HEK293 (cell line): ENCODE data around the gene MALRD1.

Experiments used
- CTCF ChIA-PET: fragments of 350-600 bp; formaldehyde crosslinking; extraction: SDS; loops from one replicate; lab custom pipeline; 2021; ENCODE audit warnings: antibody characterized with exemption; lab: Yijun Ruan, JAX
- POLR2A ChIA-PET: fragments of 300-600 bp; formaldehyde crosslinking; extraction: SDS; loops from one replicate; lab custom pipeline; 2020; ENCODE audit warnings: antibody characterized with exemption, inconsistent platforms; lab: Yijun Ruan, JAX
- H3K27ac ChIP-seq: fragments of 200-500 bp; sonication (Bioruptor generic); 2 replicates; pipeline ENCODE4 v1.5.1; 2014; ENCODE audit warnings: low read depth, low read length, control low read depth, inconsistent platforms; ENCODE audit errors: extremely low read depth
- H3K36me3 ChIP-seq, 2 experiments: fragments of 200-500 bp in 1 of 2; sonication (Bioruptor generic) in 1 of 2; 1 replicate in 1 of 2; 2 replicates in 1 of 2; pipeline ENCODE4 v1.5.1; 2014 to 2017; ENCODE audit warnings: inconsistent platforms in 2 of 2, low read length in 2 of 2; ENCODE audit not compliant: control insufficient read depth in 2 of 2, insufficient read depth in 1 of 2
- H3K4me1 ChIP-seq: fragments of 200-500 bp; sonication (Bioruptor generic); 2 replicates; pipeline ENCODE4 v1.5.1; 2014; ENCODE audit warnings: mild to moderate bottlenecking, low read length, inconsistent platforms; ENCODE audit not compliant: control insufficient read depth, insufficient read depth
- H3K4me3 ChIP-seq: 2 replicates; pipeline ENCODE4 v1.5.1; 2011; ENCODE audit warnings: low read depth, mild to moderate bottlenecking, control low read depth, low read length, moderate library complexity
- H3K9me3 ChIP-seq: fragments of 200-500 bp; sonication (Bioruptor generic); 2 replicates; pipeline ENCODE4 v1.5.1; 2014; ENCODE audit warnings: low read depth, low read length, inconsistent platforms; ENCODE audit not compliant: control insufficient read depth, insufficient read depth
- BCL11A ChIP-seq: fragments of 450-650 bp; formaldehyde crosslinking; IDR thresholded peaks from 2 replicates; pipeline ENCODE4 v1.5.1; 2016; ENCODE audit warnings: low read depth, missing biosample characterization, missing genetic modification characterization
- GLI2 ChIP-seq: fragments of 450-650 bp; formaldehyde crosslinking; IDR thresholded peaks from 2 replicates; pipeline ENCODE4; 2017; ENCODE audit warnings: missing biosample characterization, missing genetic modification characterization, low read depth, borderline replicate concordance
- GLIS2 ChIP-seq: fragments of 450-650 bp; formaldehyde crosslinking; IDR thresholded peaks from 2 replicates; pipeline ENCODE4 v1.5.1; 2016; ENCODE audit warnings: missing biosample characterization, missing genetic modification characterization
- ZBTB48 ChIP-seq: fragments of 450-650 bp; formaldehyde crosslinking; IDR thresholded peaks from 2 replicates; pipeline ENCODE4 v1.5.1; 2016; ENCODE audit warnings: missing biosample characterization, missing genetic modification characterization
- ZBTB6 ChIP-seq: fragments of 450-650 bp; formaldehyde crosslinking; IDR thresholded peaks from 2 replicates; pipeline ENCODE4 v1.5.1; 2017; ENCODE audit warnings: missing biosample characterization, missing genetic modification characterization
- ZNF10 ChIP-seq: fragments of 450-650 bp; formaldehyde crosslinking; IDR thresholded peaks from 2 replicates; pipeline ENCODE4 v1.5.1; 2017; ENCODE audit warnings: missing biosample characterization, missing genetic modification characterization
- ZNF155 ChIP-seq: fragments of 450-650 bp; formaldehyde crosslinking; IDR thresholded peaks from 2 replicates; pipeline ENCODE4 v1.5.1; 2016; ENCODE audit warnings: missing biosample characterization, missing genetic modification characterization
- ZNF23 ChIP-seq: fragments of 450-650 bp; formaldehyde crosslinking; IDR thresholded peaks from 2 replicates; pipeline ENCODE4 v1.5.1; 2016; ENCODE audit warnings: missing biosample characterization, missing genetic modification characterization, borderline replicate concordance
- ZNF248 ChIP-seq: fragments of 450-650 bp; formaldehyde crosslinking; IDR thresholded peaks from 2 replicates; pipeline ENCODE4 v1.5.1; 2017; ENCODE audit warnings: missing biosample characterization, missing genetic modification characterization
- ZNF354C ChIP-seq: fragments of 450-650 bp; formaldehyde crosslinking; IDR thresholded peaks from 2 replicates; pipeline ENCODE4 v1.5.1; 2016; ENCODE audit warnings: missing biosample characterization, missing genetic modification characterization, low read depth, borderline replicate concordance
- ZNF366 ChIP-seq: fragments of 450-650 bp; formaldehyde crosslinking; conservative IDR thresholded peaks from 2 replicates; pipeline ENCODE4 v1.5.1; 2016; ENCODE audit warnings: missing biosample characterization, missing genetic modification characterization
- ZNF404 ChIP-seq: fragments of 450-650 bp; formaldehyde crosslinking; IDR thresholded peaks from 2 replicates; pipeline ENCODE4 v1.5.1; 2017; ENCODE audit warnings: missing biosample characterization, missing genetic modification characterization
- ZNF449 ChIP-seq: fragments of 450-650 bp; formaldehyde crosslinking; IDR thresholded peaks from 2 replicates; pipeline ENCODE4 v1.5.1; 2017; ENCODE audit warnings: missing biosample characterization, mild to moderate bottlenecking, missing genetic modification characterization, moderate library complexity
- ZNF48 ChIP-seq: fragments of 450-650 bp; formaldehyde crosslinking; IDR thresholded peaks from 2 replicates; pipeline ENCODE4 v1.5.1; 2016; ENCODE audit warnings: missing biosample characterization, missing genetic modification characterization
- ZNF529 ChIP-seq: fragments of 450-650 bp; formaldehyde crosslinking; IDR thresholded peaks from 2 replicates; pipeline ENCODE4 v1.5.1; 2017; ENCODE audit warnings: missing genetic modification characterization, missing biosample characterization; ENCODE audit not compliant: insufficient replicate concordance
- ZNF580 ChIP-seq: fragments of 450-650 bp; formaldehyde crosslinking; IDR thresholded peaks from 2 replicates; pipeline ENCODE4 v1.5.1; 2016; ENCODE audit warnings: missing biosample characterization, missing genetic modification characterization
- ZNF596 ChIP-seq: fragments of 450-650 bp; IDR thresholded peaks from 2 replicates; pipeline ENCODE4 v1.5.0; 2018; ENCODE audit warnings: missing biosample characterization, mild to moderate bottlenecking, missing genetic modification characterization, moderate library complexity
- ZNF658 ChIP-seq: fragments of 450-650 bp; formaldehyde crosslinking; IDR thresholded peaks from 2 replicates; pipeline ENCODE4; 2016; ENCODE audit warnings: missing biosample characterization, missing genetic modification characterization
- ZNF677 ChIP-seq: fragments of 450-650 bp; IDR thresholded peaks from 2 replicates; pipeline ENCODE4 v1.5.0; 2018; ENCODE audit warnings: missing biosample characterization, mild to moderate bottlenecking, missing genetic modification characterization, moderate library complexity
- ZNF776 ChIP-seq: fragments of 450-650 bp; formaldehyde crosslinking; IDR thresholded peaks from 2 replicates; pipeline ENCODE4 v1.5.0; 2017; ENCODE audit warnings: missing biosample characterization, missing genetic modification characterization, borderline replicate concordance
- ZNF791 ChIP-seq: fragments of 450-650 bp; formaldehyde crosslinking; IDR thresholded peaks from 2 replicates; pipeline ENCODE4 v1.5.1; 2016; ENCODE audit warnings: missing biosample characterization, missing genetic modification characterization
- ZNF843 ChIP-seq: fragments of 450-650 bp; formaldehyde crosslinking; IDR thresholded peaks from 2 replicates; pipeline ENCODE4 v1.5.1; 2016; ENCODE audit warnings: missing biosample characterization, missing genetic modification characterization
- ZSCAN4 ChIP-seq: fragments of 450-650 bp; formaldehyde crosslinking; IDR thresholded peaks from 2 replicates; pipeline ENCODE4 v1.5.1; 2017; ENCODE audit warnings: missing biosample characterization, missing genetic modification characterization

Gene MALRD1

GRCh38 chr10:19658622-19659233 is 610.1 kb downstream of the MALRD1 start (continued):
- no peak for TF ChIP-seq ZSCAN4 (tag by site-specific recombination)

GRCh38 chr10:19659920-19660655 is 611.5 kb downstream of the MALRD1 start:
- Histone ChIP-seq H3K36me3 (no peaks in the 10 kb centered on the region), H3K4me3 (no peak overlapping the region), H3K27ac (no peak overlapping the region), H3K4me1 (no peaks in the 10 kb centered on the region), H3K9me3 (no peaks in the 10 kb centered on the region)
- ChIA-PET CTCF (no interaction called here), POLR2A (no interaction called here)
- no peak for TF ChIP-seq ZNF404 (tag by site-specific recombination)
- TF ChIP-seq ZNF354C = no peak
- no peak for TF ChIP-seq ZNF776
- TF ChIP-seq ZNF10 = no peak
- no peak for TF ChIP-seq ZNF48
- TF ChIP-seq GLIS2 (tag by site-specific recombination) = no peak
- no peak for TF ChIP-seq BCL11A

- POLR2A ChIA-PET = no interaction called here
- Histone ChIP-seq H3K36me3 (no peaks in the 10 kb centered on the region), H3K9me3 (no peaks in the 10 kb centered on the region), H3K4me1 (no peaks in the 10 kb centered on the region), H3K27ac (no peak overlapping the region), H3K4me3 (no peak overlapping the region)
- TF ChIP-seq ZNF677 (tag by site-specific recombination) = no peak
- TF ChIP-seq ZNF23 (tag by site-specific recombination) = no peak
- no peak for TF ChIP-seq ZNF843
- no peak for TF ChIP-seq ZNF10
- no peak for TF ChIP-seq ZNF366
- no peak for TF ChIP-seq ZNF776
- CTCF ChIA-PET = interaction anchor here (0.6 kb wide), 1 partner anchor 71 kb away, joined by 3 read pairs; no protein-coding TSS in a partner anchor
These were observed 614.7 kb downstream of the MALRD1 start for GRCh38 chr10:19663344-19663743.

- Histone ChIP-seq H3K9me3 (no peaks in the 10 kb centered on the region), H3K36me3 (no peaks in the 10 kb centered on the region), H3K27ac (no peak overlapping the region), H3K4me1 (no peaks in the 10 kb centered on the region), H3K4me3 (no peak overlapping the region)
- ChIA-PET CTCF (no interaction called here), POLR2A (no interaction called here)
- no peak for TF ChIP-seq ZNF791 (tag by site-specific recombination)
- no peak for TF ChIP-seq ZNF580 (tag by site-specific recombination)
- TF ChIP-seq GLI2 (tag by site-specific recombination) = no peak
- TF ChIP-seq ZNF449 (tag by site-specific recombination) = no peak
- no peak for TF ChIP-seq ZNF248 (tag by site-specific recombination)
- TF ChIP-seq ZNF529 (tag by site-specific recombination) = no peak
- no peak for TF ChIP-seq ZNF596 (tag by site-specific recombination)
- no peak for TF ChIP-seq ZBTB48 (tag by site-specific recombination)
- no peak for TF ChIP-seq ZNF155 (tag by site-specific recombination)
- no peak for TF ChIP-seq ZBTB6 (tag by site-specific recombination)
- TF ChIP-seq ZNF658 (tag by site-specific recombination) = no peak
These were observed 619.5 kb downstream of the MALRD1 start for GRCh38 chr10:19668116-19668515.
